ENCODE results near the gene MYMX. TPM values are rescaled to one million over a fixed set of nuclear protein-coding genes. Genes with fewer than 3 reads are reported as not detected.
A peak's percentile ranks its signal among the peaks of the same experiment; 100 is the strongest.

MYMX gene
- polyA plus RNA-seq, 1 donor from 2014 or later: not detected

DNA sequence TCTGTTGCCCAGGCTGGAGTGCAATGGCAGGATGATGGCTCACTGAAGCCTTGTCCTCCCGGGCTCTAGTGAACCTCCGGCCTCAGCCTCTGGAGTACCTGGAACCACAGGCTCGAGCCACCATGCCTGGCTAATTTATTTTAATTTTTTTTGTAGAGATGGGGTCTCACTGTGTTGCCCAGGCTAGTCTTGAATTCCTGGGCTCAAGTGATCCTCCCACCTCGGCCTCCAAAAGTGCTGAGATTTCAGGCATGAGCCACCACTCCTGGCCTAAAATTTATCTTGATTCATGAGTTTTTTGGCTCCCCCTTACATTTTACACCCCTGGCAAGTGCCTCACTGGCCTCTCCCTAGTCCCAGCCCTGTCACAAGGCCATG, 4.2 kb downstream of the MYMX start:
- H3K9ac ChIP-seq (ENCODE audit: low read length): no peak overlapping the region
- H3K27ac ChIP-seq (ENCODE audit: low read length): no peak overlapping the region

DNA sequence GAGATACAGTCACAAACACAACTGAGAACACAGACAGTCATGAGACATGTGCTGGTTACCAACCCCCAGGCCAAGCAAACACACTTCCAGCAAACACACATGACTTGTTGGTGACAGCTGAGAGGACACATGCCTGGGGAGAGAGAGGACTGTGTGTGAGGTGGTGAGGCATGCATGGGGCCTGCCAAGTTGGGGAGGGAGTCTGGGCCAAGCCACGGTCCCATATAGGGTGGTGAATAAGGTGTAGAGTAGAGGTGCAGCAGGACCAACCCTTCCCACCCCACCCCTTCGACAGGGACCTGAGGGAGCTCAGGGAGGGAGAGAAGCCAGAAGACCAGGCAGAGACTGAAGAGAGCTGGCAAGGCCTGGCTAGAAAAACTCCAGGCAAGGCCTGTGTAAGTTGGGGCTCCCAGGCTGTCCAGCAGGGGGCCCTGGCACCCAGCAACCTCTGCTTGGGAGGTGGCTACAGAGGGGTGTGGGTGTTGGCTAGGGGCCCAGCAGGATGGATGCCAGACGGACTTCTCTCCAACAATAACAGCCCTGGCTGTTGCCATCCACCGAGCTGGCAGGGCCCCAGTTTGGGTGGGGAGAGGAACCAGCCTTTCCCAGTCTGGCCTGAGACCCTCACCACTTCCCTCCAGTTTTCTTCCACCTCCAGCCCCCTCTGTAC, 4.7 kb downstream of the MYMX start:
- no peak overlapping the region for H3K4me3 ChIP-seq (ENCODE audit: low read length)
- no peak overlapping the region for H2AFZ ChIP-seq (ENCODE audit: low read depth, low read length)
- H3K9ac ChIP-seq (ENCODE audit: low read length): no peak overlapping the region
- H3K79me2 ChIP-seq (replicated peaks; ENCODE audit: insufficient read depth, low read length): peaks cover 3% of the 10 kb centered on the region
- TF ChIP-seq SMC3 (conservative IDR thresholded peaks at IDR 0.05; ENCODE audit: poor library complexity): no peak
- TF ChIP-seq, protein P1, sequence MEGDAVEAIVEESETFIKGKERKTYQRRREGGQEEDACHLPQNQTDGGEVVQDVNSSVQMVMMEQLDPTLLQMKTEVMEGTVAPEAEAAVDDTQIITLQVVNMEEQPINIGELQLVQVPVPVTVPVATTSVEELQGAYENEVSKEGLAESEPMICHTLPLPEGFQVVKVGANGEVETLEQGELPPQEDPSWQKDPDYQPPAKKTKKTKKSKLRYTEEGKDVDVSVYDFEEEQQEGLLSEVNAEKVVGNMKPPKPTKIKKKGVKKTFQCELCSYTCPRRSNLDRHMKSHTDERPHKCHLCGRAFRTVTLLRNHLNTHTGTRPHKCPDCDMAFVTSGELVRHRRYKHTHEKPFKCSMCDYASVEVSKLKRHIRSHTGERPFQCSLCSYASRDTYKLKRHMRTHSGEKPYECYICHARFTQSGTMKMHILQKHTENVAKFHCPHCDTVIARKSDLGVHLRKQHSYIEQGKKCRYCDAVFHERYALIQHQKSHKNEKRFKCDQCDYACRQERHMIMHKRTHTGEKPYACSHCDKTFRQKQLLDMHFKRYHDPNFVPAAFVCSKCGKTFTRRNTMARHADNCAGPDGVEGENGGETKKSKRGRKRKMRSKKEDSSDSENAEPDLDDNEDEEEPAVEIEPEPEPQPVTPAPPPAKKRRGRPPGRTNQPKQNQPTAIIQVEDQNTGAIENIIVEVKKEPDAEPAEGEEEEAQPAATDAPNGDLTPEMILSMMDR (IDR thresholded peaks at IDR 0.05; ENCODE audit: poor library complexity, severe bottlenecking): peak; percentile 26
- no peaks in the 10 kb centered on the region for H3K9me2 ChIP-seq (ENCODE audit: insufficient read depth, low read length)
- no peaks in the 10 kb centered on the region for H3K36me3 ChIP-seq (ENCODE audit: insufficient read depth, low read length)
- H3K27me3 ChIP-seq (ENCODE audit: insufficient read depth, low read depth, low read length): peaks cover 4% of the 10 kb centered on the region
- H3F3A ChIP-seq (ENCODE audit: insufficient read depth, low read length, poor library complexity, severe bottlenecking): no peaks in the 10 kb centered on the region
- no peak overlapping the region for H3K27ac ChIP-seq (ENCODE audit: low read length)
- no peaks in the 10 kb centered on the region for H4K20me1 ChIP-seq (ENCODE audit: insufficient read depth)
- no peak overlapping the region for H3K4me2 ChIP-seq (ENCODE audit: low read length)
- H3K9me3 ChIP-seq (ENCODE audit: low read length): no peaks in the 10 kb centered on the region

More for the DNA sequence above, 4.2 kb downstream of the MYMX start:
- Histone ChIP-seq H2AFZ (ENCODE audit: low read depth, low read length) (no peak overlapping the region), H3K27me3 (ENCODE audit: insufficient read depth, low read depth, low read length) (peaks cover 4% of the 10 kb centered on the region), H3K9me3 (ENCODE audit: low read length) (no peaks in the 10 kb centered on the region), H3K36me3 (ENCODE audit: insufficient read depth, low read length) (no peaks in the 10 kb centered on the region), H3F3A (ENCODE audit: insufficient read depth, low read length, poor library complexity, severe bottlenecking) (no peaks in the 10 kb centered on the region), H4K20me1 (ENCODE audit: insufficient read depth) (no peaks in the 10 kb centered on the region), H3K79me2 (replicated peaks; ENCODE audit: insufficient read depth, low read length) (no peaks in the 10 kb centered on the region), H3K4me2 (ENCODE audit: low read length) (no peak overlapping the region), H3K4me3 (ENCODE audit: low read length) (no peak overlapping the region), H3K9me2 (ENCODE audit: insufficient read depth, low read length) (no peaks in the 10 kb centered on the region)
- no peak for TF ChIP-seq TAF1 (IDR thresholded peaks at IDR 0.05; ENCODE audit: low read depth)
- TF ChIP-seq EP300 (conservative IDR thresholded peaks at IDR 0.05; ENCODE audit: poor library complexity, severe bottlenecking): no peak
- no peak for TF ChIP-seq SMC3 (conservative IDR thresholded peaks at IDR 0.05; ENCODE audit: poor library complexity)
- no peak for TF ChIP-seq POLR2AphosphoS5 (IDR thresholded peaks at IDR 0.05)
- no peak for TF ChIP-seq EZH2 (IDR thresholded peaks at IDR 0.05; ENCODE audit: borderline replicate concordance, insufficient read depth, low read length, poor library complexity, severe bottlenecking)
- TF ChIP-seq RAD21 (conservative IDR thresholded peaks at IDR 0.05): no peak
- TF ChIP-seq, protein P2, sequence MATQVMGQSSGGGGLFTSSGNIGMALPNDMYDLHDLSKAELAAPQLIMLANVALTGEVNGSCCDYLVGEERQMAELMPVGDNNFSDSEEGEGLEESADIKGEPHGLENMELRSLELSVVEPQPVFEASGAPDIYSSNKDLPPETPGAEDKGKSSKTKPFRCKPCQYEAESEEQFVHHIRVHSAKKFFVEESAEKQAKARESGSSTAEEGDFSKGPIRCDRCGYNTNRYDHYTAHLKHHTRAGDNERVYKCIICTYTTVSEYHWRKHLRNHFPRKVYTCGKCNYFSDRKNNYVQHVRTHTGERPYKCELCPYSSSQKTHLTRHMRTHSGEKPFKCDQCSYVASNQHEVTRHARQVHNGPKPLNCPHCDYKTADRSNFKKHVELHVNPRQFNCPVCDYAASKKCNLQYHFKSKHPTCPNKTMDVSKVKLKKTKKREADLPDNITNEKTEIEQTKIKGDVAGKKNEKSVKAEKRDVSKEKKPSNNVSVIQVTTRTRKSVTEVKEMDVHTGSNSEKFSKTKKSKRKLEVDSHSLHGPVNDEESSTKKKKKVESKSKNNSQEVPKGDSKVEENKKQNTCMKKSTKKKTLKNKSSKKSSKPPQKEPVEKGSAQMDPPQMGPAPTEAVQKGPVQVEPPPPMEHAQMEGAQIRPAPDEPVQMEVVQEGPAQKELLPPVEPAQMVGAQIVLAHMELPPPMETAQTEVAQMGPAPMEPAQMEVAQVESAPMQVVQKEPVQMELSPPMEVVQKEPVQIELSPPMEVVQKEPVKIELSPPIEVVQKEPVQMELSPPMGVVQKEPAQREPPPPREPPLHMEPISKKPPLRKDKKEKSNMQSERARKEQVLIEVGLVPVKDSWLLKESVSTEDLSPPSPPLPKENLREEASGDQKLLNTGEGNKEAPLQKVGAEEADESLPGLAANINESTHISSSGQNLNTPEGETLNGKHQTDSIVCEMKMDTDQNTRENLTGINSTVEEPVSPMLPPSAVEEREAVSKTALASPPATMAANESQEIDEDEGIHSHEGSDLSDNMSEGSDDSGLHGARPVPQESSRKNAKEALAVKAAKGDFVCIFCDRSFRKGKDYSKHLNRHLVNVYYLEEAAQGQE (IDR thresholded peaks at IDR 0.05; ENCODE audit: borderline replicate concordance): no peak
- TF ChIP-seq, protein P1 (IDR thresholded peaks at IDR 0.05; ENCODE audit: poor library complexity, severe bottlenecking): no peak
- TF ChIP-seq MXI1 (conservative IDR thresholded peaks at IDR 0.05; ENCODE audit: poor library complexity, severe bottlenecking): no peak

Measured in neural cell (in vitro differentiated cells).